Measurements from ENCODE around the gene PRDX1.

The PRDX1 gene

DNA sequence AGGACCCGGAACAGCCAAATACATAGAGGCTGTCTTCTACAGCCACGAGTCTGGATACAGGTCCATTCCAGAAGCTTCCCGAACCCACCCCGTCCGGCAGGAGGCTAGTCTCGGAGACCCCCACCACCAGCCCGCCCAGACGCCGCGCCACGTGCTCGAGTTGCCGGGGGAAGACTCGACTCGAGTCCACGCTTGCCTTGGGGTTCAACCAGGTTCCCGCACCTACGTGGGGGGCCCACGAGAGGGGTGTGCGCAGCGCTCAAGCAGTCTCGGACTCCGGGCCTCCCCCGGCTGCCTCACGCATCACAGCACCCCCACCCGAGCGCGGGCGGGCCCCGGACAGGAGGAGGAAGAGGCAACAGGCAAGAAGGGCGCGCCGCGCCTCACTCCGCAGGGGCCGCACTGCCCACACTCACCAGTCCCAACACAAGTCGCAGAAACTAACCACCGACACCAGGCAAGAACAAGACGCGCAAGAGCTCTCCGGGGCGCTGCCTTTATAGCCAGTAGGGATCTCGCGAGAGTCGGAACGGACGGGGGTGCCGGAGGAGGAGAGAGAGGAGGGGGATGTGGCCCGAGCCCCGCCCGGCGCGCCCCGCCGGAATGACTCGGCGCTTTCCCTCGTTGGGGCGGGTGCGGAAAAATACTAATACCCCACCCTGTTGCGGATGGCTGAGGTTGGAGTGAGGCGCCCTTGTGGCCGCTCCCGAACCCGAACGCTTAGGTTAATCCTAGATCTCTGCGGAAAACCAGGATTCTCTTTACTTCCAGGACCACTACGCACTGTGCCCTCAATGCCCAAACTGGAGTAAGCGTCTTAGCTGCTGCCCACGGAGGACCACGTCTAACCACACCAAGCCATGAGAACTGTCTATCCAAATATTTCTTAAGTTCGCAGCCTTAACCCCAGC is at the start of gene PRDX1:
Gene PRDX1, minus strand, starts transcription at position 472 of the 911 bp plus-strand sequence. CDS start 2,841 bp downstream, outside the sequence.
- H3K36me3 Mint-ChIP-seq (ENCODE audit: low read depth), result peaks cover 23% of the 10 kb centered on the region
- H3K27ac Mint-ChIP-seq, result peak within 1 kb of the TSS; percentile 93
- H3K9me3 Mint-ChIP-seq, result no peaks in the 10 kb centered on the region
- H3K27me3 Mint-ChIP-seq (ENCODE audit: low read depth), result peaks cover 6% of the 10 kb centered on the region
- H3K4me1 Mint-ChIP-seq (ENCODE audit: low read depth), result peaks cover 32% of the 10 kb centered on the region
- peak within 1 kb of the TSS; percentile 98 for H3K4me3 Mint-ChIP-seq
- peak; percentile 97 for DNase-seq (ENCODE audit: low spot score)

DNA sequence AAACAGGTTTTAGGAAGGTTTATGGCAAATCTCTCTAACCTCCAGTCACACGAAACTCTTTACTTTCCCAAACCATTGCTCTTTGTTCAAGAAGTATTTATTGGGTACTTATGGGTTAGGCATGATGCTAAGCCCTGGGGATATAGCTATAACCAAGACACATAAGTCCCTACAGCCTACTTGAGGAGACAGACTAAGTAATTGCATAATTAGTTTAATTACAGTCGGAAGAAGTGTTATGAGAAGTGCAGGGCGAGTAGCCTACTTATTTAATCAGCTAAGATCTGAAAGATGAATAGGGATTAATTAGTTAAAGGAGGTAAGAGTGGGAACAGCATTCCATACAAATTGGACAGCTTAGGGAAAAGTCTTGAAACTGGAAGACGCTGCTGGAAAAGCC is 48.9 kb upstream of the PRDX1 start:
- Mint-ChIP-seq H3K27ac (no peak overlapping the region), H3K4me1 (ENCODE audit: low read depth) (no peaks in the 10 kb centered on the region), H3K4me3 (no peak overlapping the region), H3K36me3 (ENCODE audit: low read depth) (peaks cover 33% of the 10 kb centered on the region), H3K9me3 (no peaks in the 10 kb centered on the region), H3K27me3 (ENCODE audit: low read depth) (no peaks in the 10 kb centered on the region)
- DNase-seq (ENCODE audit: low spot score), result no peak

DNA sequence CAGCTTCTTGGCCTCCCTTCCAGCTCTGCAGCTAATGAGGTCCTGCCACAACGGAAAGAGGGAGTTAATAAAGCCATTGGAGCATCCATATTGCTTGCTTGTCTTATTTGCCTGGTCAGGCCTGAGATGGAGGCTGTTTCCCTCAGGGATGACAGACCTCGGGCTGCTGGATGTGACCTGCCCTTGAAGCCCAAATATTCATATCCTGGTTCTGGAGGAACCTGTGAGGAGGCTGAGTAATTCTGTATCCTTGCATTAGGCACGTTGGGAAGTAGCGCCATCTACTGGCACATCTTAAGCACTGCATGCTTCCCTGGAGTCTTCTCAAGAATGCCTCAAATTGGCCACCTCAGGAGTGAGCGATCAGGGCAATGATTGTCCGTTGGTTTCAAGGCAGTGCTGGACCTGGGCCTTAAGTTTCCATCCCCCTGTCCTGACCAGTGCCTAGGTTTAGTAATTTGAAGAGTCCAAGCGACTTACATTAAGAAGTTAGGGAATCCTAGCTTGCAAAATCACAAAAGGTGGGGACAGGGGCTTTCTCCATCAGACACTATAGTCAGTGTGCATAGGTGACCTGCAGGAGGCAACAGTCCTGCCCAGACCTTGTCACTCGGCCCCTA is 48.4 kb upstream of the PRDX1 start:
- peaks cover 33% of the 10 kb centered on the region for H3K36me3 Mint-ChIP-seq (ENCODE audit: low read depth)
- no peaks in the 10 kb centered on the region for H3K4me1 Mint-ChIP-seq (ENCODE audit: low read depth)
- DNase-seq (ENCODE audit: low spot score), result peak; percentile 56
- H3K4me3 Mint-ChIP-seq, result no peak overlapping the region
- H3K27ac Mint-ChIP-seq, result no peak overlapping the region
- no peaks in the 10 kb centered on the region for H3K9me3 Mint-ChIP-seq
- H3K27me3 Mint-ChIP-seq (ENCODE audit: low read depth), result no peaks in the 10 kb centered on the region

DNA sequence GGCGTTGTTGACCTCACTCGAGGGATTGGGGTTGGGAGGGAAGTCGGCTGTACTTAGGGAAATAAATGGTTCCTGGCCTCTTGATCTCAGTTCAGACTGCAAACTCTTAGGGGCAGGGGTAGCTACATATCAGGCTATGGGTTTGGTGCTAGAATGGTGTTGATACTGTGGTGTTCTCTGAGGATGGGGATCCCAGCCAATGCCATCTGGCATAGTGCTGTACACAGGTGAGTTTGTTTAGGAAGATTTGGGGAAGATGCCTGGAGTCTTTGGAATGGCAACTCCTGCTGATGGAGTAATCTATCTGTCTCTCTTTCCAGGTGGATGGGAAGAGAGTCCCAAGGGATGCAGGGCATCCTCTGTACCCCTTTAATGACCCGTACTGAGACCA is 47.9 kb upstream of the PRDX1 start:
- Mint-ChIP-seq H3K4me3 (no peak overlapping the region), H3K9me3 (no peaks in the 10 kb centered on the region), H3K4me1 (ENCODE audit: low read depth) (no peaks in the 10 kb centered on the region), H3K27me3 (ENCODE audit: low read depth) (no peaks in the 10 kb centered on the region), H3K27ac (no peak overlapping the region), H3K36me3 (ENCODE audit: low read depth) (peaks cover 33% of the 10 kb centered on the region)
- DNase-seq (ENCODE audit: low spot score), result no peak

DNA sequence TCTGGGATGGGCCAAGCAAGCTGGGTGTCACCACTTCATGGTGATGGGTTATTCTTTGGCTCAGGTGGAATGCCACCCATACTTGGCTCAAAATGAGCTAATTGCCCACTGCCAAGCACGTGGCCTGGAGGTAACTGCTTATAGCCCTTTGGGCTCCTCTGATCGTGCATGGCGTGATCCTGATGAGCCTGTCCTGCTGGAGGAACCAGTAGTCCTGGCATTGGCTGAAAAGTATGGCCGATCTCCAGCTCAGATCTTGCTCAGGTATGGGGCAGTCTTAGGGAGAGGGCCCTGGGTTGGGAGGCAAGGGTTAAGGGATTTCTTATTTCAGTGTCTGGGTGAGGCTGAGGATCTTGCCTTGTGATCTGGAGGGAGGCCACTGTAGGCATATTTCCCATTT is 46.7 kb upstream of the PRDX1 start:
- Mint-ChIP-seq H3K4me1 (ENCODE audit: low read depth) (no peaks in the 10 kb centered on the region), H3K36me3 (ENCODE audit: low read depth) (peaks cover 37% of the 10 kb centered on the region), H3K27me3 (ENCODE audit: low read depth) (no peaks in the 10 kb centered on the region), H3K4me3 (no peak overlapping the region), H3K27ac (no peak overlapping the region), H3K9me3 (no peaks in the 10 kb centered on the region)
- DNase-seq (ENCODE audit: low spot score), result no peak

DNA sequence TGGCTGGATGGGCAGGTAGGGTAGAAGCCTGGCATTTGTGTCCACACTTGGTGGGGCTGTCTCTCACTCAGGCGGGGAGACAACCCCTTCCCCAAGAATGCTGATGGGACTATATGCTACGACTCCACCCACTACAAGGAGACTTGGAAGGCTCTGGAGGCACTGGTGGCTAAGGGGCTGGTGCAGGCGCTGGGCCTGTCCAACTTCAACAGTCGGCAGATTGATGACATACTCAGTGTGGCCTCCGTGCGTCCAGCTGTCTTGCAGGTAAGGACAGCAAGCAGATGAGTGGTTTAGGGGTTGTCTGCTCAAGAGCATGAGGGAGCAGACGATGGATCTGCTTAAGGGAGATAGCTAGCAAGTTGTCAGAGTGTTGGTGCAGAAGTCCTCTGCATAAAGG is 46.2 kb upstream of the PRDX1 start:
- Mint-ChIP-seq H3K4me3 (no peak overlapping the region), H3K27me3 (ENCODE audit: low read depth) (no peaks in the 10 kb centered on the region), H3K27ac (peak overlapping the region; percentile 29), H3K9me3 (no peaks in the 10 kb centered on the region), H3K4me1 (ENCODE audit: low read depth) (no peaks in the 10 kb centered on the region), H3K36me3 (ENCODE audit: low read depth) (peaks cover 39% of the 10 kb centered on the region)
- DNase-seq (ENCODE audit: low spot score), result no peak

DNA sequence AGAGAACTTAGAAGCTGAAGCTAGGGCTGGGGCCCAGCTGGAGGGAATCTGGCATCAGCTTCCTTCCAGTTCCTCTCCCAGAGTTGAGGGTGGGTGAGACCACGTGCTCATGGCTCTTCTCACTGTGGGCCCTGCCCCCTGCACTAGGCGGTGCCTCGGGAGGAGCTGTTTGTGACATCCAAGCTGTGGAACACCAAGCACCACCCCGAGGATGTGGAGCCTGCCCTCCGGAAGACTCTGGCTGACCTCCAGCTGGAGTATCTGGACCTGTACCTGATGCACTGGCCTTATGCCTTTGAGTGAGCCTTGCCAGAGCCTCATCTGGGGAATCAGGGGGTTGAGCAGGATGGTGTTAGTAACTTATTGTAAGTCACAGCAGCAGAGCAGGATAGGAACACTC is 45.0 kb upstream of the PRDX1 start:
- Mint-ChIP-seq H3K9me3 (no peaks in the 10 kb centered on the region), H3K4me3 (no peak overlapping the region), H3K36me3 (ENCODE audit: low read depth) (peaks cover 41% of the 10 kb centered on the region), H3K27me3 (ENCODE audit: low read depth) (no peaks in the 10 kb centered on the region), H3K27ac (no peak overlapping the region), H3K4me1 (ENCODE audit: low read depth) (no peaks in the 10 kb centered on the region)
- no peak for DNase-seq (ENCODE audit: low spot score)

DNA sequence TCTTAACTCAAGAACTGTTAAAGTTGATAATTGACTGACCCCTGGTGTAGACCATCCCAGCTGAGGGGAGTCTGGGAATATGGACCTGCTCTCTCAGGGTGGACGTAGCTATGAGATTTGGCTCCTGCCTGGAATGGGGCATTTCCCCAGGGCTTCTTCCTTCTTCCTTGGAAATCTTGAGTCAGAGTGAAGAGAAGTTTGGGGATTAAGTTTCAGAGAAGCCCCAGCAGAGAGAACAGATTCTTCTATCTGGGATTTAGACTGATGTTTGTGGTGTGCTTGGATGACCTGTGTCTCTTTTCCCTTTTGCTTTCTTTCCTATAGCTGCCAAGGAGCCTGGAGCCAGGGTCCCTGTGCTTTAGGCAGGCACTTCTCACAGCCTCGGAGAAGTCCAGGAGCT is 42.2 kb upstream of the PRDX1 start:
- Mint-ChIP-seq H3K27me3 (ENCODE audit: low read depth) (no peaks in the 10 kb centered on the region), H3K27ac (no peak overlapping the region), H3K4me3 (no peak overlapping the region)

DNA sequence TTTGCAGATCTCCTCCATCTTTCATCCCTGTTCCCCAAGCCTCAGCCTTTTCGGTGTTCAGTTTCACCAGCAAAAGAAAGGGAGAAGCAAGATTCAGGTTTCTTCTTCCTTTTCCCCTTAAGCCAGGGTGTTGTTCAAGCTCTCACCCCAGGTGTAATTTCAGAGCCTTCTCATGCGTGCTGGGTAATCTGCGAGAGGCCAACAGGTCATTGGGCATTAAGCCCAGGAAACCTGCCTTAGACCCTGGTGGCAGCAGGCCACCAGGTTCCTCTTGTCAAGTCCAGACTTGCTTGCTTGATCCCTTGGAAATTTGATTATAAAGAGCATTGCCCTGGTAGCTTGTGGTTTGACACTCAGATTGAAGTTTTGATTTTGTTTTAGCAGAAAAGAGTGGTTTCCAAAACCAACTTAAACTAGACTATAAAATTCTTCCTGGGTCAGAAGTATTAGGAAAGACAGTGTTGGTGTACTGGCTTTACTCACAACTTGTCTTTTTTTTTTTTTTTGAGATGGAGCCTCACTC is 35.8 kb upstream of the PRDX1 start:
- peaks cover 29% of the 10 kb centered on the region for H3K36me3 Mint-ChIP-seq (ENCODE audit: low read depth)
- no peaks in the 10 kb centered on the region for H3K27me3 Mint-ChIP-seq (ENCODE audit: low read depth)
- DNase-seq (ENCODE audit: low spot score), result no peak
- H3K9me3 Mint-ChIP-seq, result no peaks in the 10 kb centered on the region
- peaks cover 13% of the 10 kb centered on the region for H3K4me1 Mint-ChIP-seq (ENCODE audit: low read depth)
- H3K27ac Mint-ChIP-seq, result no peak overlapping the region
- no peak overlapping the region for H3K4me3 Mint-ChIP-seq

More for the DNA sequence above, 42.2 kb upstream of the PRDX1 start:
- Mint-ChIP-seq H3K9me3 (no peaks in the 10 kb centered on the region), H3K4me1 (ENCODE audit: low read depth) (peaks cover 4% of the 10 kb centered on the region), H3K36me3 (ENCODE audit: low read depth) (peaks cover 35% of the 10 kb centered on the region)
- no peak for DNase-seq (ENCODE audit: low spot score)

DNA sequence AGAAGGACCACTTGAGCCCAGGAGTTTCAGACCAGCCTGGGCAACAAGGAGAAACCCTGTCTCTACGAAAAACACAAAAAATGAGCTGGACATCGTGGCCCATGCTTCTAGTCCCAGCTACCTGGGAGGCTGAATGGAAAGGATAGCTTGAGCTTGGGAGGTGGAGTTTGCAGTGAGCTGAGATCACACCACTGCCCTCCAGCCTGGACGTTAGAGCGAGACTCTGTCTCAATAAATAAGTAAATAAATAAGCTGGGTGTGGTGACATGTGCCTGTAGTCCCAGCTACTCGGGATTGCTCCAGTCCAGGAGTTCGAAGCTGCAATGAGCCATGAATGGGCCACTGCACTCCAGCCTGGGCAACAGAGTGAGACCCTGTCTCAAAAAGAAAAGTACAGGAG is 32.5 kb upstream of the PRDX1 start:
- Mint-ChIP-seq H3K27ac (no peak overlapping the region), H3K9me3 (no peaks in the 10 kb centered on the region), H3K36me3 (ENCODE audit: low read depth) (peaks cover 23% of the 10 kb centered on the region), H3K27me3 (ENCODE audit: low read depth) (no peaks in the 10 kb centered on the region), H3K4me3 (no peak overlapping the region), H3K4me1 (ENCODE audit: low read depth) (peaks cover 19% of the 10 kb centered on the region)
- DNase-seq (ENCODE audit: low spot score), result no peak

DNA sequence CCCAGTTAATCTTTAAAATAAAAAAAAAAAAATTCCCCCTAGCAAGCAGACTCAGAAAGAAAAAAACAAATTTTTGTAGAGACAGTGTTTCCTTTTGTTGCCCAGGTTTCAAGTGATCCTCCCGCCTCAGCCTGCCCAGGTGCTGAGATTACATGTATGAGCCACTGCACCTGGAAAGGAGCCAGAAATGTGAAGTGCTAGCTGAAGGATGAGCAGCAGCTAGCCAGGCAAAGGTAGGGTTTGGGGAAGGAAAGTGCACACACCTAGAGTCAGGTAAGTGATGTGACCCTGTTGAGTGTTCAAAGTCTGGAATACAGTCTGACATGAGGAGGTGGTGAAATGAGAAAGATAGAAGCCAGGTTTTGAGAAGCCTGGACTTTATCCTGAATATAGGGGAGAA is 30.6 kb upstream of the PRDX1 start:
- Mint-ChIP-seq H3K4me1 (ENCODE audit: low read depth) (peaks cover 13% of the 10 kb centered on the region), H3K36me3 (ENCODE audit: low read depth) (peaks cover 17% of the 10 kb centered on the region), H3K9me3 (no peaks in the 10 kb centered on the region), H3K4me3 (peak overlapping the region; percentile 54), H3K27me3 (ENCODE audit: low read depth) (no peaks in the 10 kb centered on the region), H3K27ac (peak overlapping the region; percentile 8)
- DNase-seq (ENCODE audit: low spot score), result no peak

DNA sequence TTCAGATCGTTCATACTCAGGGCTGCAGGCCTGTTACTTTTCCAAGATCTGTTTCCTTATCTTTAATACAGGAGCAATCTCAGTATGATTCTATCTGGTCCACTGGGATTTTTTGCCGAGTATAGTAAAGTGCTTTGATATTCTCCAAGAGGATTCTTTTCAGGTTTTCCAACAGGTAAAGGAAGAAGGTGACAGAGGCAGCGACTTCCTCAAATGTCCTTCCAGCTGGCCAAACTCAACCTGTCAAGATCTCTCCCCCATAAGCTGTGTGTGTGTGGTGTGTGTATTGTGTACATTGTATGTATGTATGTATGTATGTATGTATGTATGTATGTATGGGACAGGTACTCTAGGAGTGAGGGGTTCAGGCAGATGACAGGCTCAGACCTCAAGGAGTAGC is 30.0 kb upstream of the PRDX1 start:
- H3K4me1 Mint-ChIP-seq (ENCODE audit: low read depth), result peaks cover 10% of the 10 kb centered on the region
- no peaks in the 10 kb centered on the region for H3K9me3 Mint-ChIP-seq
- H3K27me3 Mint-ChIP-seq (ENCODE audit: low read depth), result no peaks in the 10 kb centered on the region
- H3K4me3 Mint-ChIP-seq, result peak overlapping the region; percentile 98
- DNase-seq (ENCODE audit: low spot score), result no peak
- peaks cover 16% of the 10 kb centered on the region for H3K36me3 Mint-ChIP-seq (ENCODE audit: low read depth)
- peak overlapping the region; percentile 91 for H3K27ac Mint-ChIP-seq

DNA sequence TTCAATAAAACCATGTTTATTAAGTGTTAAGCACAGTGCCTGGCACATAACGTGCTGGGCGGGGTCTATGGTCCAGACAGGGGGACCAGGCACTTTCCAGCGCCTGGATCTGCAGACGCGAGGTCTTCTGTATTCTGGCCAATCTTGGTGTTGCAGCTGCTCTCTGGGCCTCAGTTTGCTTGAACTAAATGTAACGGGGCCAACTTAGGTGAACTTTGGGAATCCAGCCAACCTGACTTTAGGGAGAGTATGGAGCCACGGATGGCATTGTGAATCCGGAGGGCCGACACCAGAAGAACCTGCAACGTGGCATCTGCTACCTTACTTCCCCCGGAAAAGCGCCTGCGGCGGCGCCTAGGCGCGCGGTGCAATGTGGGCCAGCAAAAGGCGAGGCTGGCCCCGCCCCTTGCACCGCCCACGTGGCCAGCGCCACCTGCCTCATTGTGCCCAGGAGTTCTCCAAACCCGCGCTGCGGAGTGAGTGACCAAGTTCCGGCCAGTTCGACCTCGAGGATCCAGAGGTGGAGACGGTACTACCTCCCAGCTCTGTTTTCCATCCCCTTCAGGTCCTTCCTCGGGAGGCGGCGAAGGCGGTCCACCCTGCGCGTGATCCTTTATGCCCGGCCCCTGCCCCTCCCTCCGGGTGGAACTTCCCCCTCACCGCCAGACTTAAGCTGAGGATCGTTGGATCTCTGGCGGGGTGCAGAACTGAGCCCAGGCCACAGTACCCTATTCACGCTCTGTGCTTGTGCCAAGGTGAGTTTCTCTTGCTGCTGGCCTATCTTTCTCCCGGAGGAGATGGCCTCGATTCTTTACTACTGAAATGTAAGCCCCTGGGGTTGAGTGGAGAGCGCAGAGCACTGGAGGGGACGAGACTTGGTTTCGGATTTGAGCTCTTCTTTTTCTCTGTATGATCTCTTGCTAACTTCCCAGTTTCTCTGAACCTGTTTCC is 29.0 kb upstream of the PRDX1 start, which contains the start of gene AKR1A1:
Gene AKR1A1, plus strand, starts transcription at position 426 of the 951 bp plus-strand sequence. CDS start 10,969 bp downstream, outside the sequence.
- DNase-seq (ENCODE audit: low spot score), result peak; percentile 90
- peak within 1 kb of the TSS; percentile 91 for H3K27ac Mint-ChIP-seq
- peaks cover 11% of the 10 kb centered on the region for H3K36me3 Mint-ChIP-seq (ENCODE audit: low read depth)
- no peaks in the 10 kb centered on the region for H3K9me3 Mint-ChIP-seq
- H3K4me1 Mint-ChIP-seq (ENCODE audit: low read depth), result peaks cover 10% of the 10 kb centered on the region
- peak within 1 kb of the TSS; percentile 98 for H3K4me3 Mint-ChIP-seq
- H3K27me3 Mint-ChIP-seq (ENCODE audit: low read depth), result no peaks in the 10 kb centered on the region

All from T-helper 2 cell treated with Interferon-gamma antibody and Interleukin-4, amounts not matched to agents 5 μg/mL and 100 μg/mL, for 36 hours (primary cell).